OCI-M2 (cell line): ENCODE results near the gene PGM2L1.
"Not testable (repeated sequence)": the region's sequence is repeated elsewhere in the genome, so short reads cannot be mapped to it uniquely, and the experiment has no call there.

Experiments
- DNase-seq: peaks from one replicate; lab custom pipeline; 2025; ENCODE audit not compliant: unreplicated experiment; lab: John Stamatoyannopoulos, UW

The PGM2L1 gene

GRCh38 chr11:74403607-74404321, 5.5 kb upstream of the PGM2L1 start:
- no peak for DNase-seq

GRCh38 chr11:74400606-74401005, 2.4 kb upstream of the PGM2L1 start:
- no peak for DNase-seq

- DNase-seq = peak; percentile 12
Observed at GRCh38 chr11:74397501-74398243, 561 bp downstream of the PGM2L1 start.

GRCh38 chr11:74392256-74392655, 6.0 kb downstream of the PGM2L1 start:
- no peak for DNase-seq

- DNase-seq = no peak
Observed at GRCh38 chr11:74391193-74391592, 7.0 kb downstream of the PGM2L1 start.

- no peak for DNase-seq
Observed at GRCh38 chr11:74390697-74391096, 7.5 kb downstream of the PGM2L1 start.

- DNase-seq = peak; percentile 43
Observed at GRCh38 chr11:74388678-74389327, 9.4 kb downstream of the PGM2L1 start.

- no peak for DNase-seq
Observed at GRCh38 chr11:74384641-74385040, 13.6 kb downstream of the PGM2L1 start.

- no peak for DNase-seq
Observed at GRCh38 chr11:74380746-74381439, 17.3 kb downstream of the PGM2L1 start.

GRCh38 chr11:74377689-74378088, 20.5 kb downstream of the PGM2L1 start:
- DNase-seq = no peak

GRCh38 chr11:74373382-74373781, 24.9 kb downstream of the PGM2L1 start:
- no peak for DNase-seq

GRCh38 chr11:74371269-74372052, 26.8 kb downstream of the PGM2L1 start:
- DNase-seq = no peak

- no peak for DNase-seq
Observed at GRCh38 chr11:74370123-74370522, 28.1 kb downstream of the PGM2L1 start.

GRCh38 chr11:74367881-74368280, 30.4 kb downstream of the PGM2L1 start:
- DNase-seq = no peak

GRCh38 chr11:74366576-74366975, 31.7 kb downstream of the PGM2L1 start:
- DNase-seq = no peak

- DNase-seq = not testable (repeated sequence)
Observed at GRCh38 chr11:74365805-74366204, 32.4 kb downstream of the PGM2L1 start.

- no peak for DNase-seq
Observed at GRCh38 chr11:74357449-74357848, 40.8 kb downstream of the PGM2L1 start.

- DNase-seq = no peak
Observed at GRCh38 chr11:74355626-74356025, 42.6 kb downstream of the PGM2L1 start.

- no peak for DNase-seq
Observed at GRCh38 chr11:74354036-74354435, 44.2 kb downstream of the PGM2L1 start.

GRCh38 chr11:74347381-74347780, 50.9 kb downstream of the PGM2L1 start:
- DNase-seq = no peak

GRCh38 chr11:74345420-74345819, 52.8 kb downstream of the PGM2L1 start:
- DNase-seq = no peak
